CD4-positive, alpha-beta T cell treated with Interleukin-17A for 4 hours (primary cell): Measurements from ENCODE around the gene PPP1R13B.
"Not testable (repeated sequence)": the region's sequence is repeated elsewhere in the genome, so short reads cannot be mapped to it uniquely, and the experiment has no call there.

ENCODE experiments used
- DNase-seq: peaks from one replicate; pipeline ENCODE4 v3.0.0-alpha.2; 2020; ENCODE audit warnings: mixed read lengths

Gene PPP1R13B

GRCh38 chr14:103830511-103831270 lies 16.7 kb downstream of the PPP1R13B start:
- DNase-seq = no peak

- DNase-seq = no peak
Measured at GRCh38 chr14:103828315-103828967, 18.9 kb downstream of the PPP1R13B start.

GRCh38 chr14:103825101-103825500 lies 22.3 kb downstream of the PPP1R13B start:
- no peak for DNase-seq

- DNase-seq = no peak
Measured at GRCh38 chr14:103820908-103821307, 26.5 kb downstream of the PPP1R13B start.

GRCh38 chr14:103820382-103820781 lies 27.0 kb downstream of the PPP1R13B start:
- DNase-seq = no peak

- no peak for DNase-seq
Measured at GRCh38 chr14:103819503-103820307, 27.7 kb downstream of the PPP1R13B start.

- no peak for DNase-seq
Measured at GRCh38 chr14:103818870-103819269, 28.5 kb downstream of the PPP1R13B start.

GRCh38 chr14:103818422-103818821 lies 29.0 kb downstream of the PPP1R13B start:
- no peak for DNase-seq

- DNase-seq = no peak
Measured at GRCh38 chr14:103817595-103817994, 29.8 kb downstream of the PPP1R13B start.

- DNase-seq = no peak
Measured at GRCh38 chr14:103816991-103817390, 30.4 kb downstream of the PPP1R13B start.

GRCh38 chr14:103815253-103815652 lies 32.1 kb downstream of the PPP1R13B start:
- no peak for DNase-seq

- no peak for DNase-seq
Measured at GRCh38 chr14:103811189-103811588, 36.2 kb downstream of the PPP1R13B start.

- peak; percentile 78 for DNase-seq
Measured at GRCh38 chr14:103808403-103809001, 38.9 kb downstream of the PPP1R13B start.

GRCh38 chr14:103806805-103807204 lies 40.6 kb downstream of the PPP1R13B start:
- no peak for DNase-seq

- no peak for DNase-seq
Measured at GRCh38 chr14:103805708-103806107, 41.7 kb downstream of the PPP1R13B start.

- DNase-seq = no peak
Measured at GRCh38 chr14:103803661-103804060, 43.7 kb downstream of the PPP1R13B start.

GRCh38 chr14:103802356-103802755 lies 45.0 kb downstream of the PPP1R13B start:
- no peak for DNase-seq

- no peak for DNase-seq
Measured at GRCh38 chr14:103801459-103801858, 45.9 kb downstream of the PPP1R13B start.

- not testable (repeated sequence) for DNase-seq
Measured at GRCh38 chr14:103793192-103793591, 54.2 kb downstream of the PPP1R13B start.

GRCh38 chr14:103788086-103788485 lies 59.3 kb downstream of the PPP1R13B start:
- no peak for DNase-seq

GRCh38 chr14:103782376-103782775 lies 65.0 kb downstream of the PPP1R13B start:
- DNase-seq = no peak

- not testable (repeated sequence) for DNase-seq
Measured at GRCh38 chr14:103776319-103776718, 71.1 kb downstream of the PPP1R13B start.

GRCh38 chr14:103775506-103775905 lies 71.9 kb downstream of the PPP1R13B start:
- no peak for DNase-seq
